Activated T-cell treated with anti-CD3 and anti-CD28 coated beads, Interleukin-2, amount 50 U/mL, for 1 hour (primary cell): ENCODE measurements around the gene NPTN.
"Not testable (repeated sequence)": the region's sequence is repeated elsewhere in the genome, so short reads cannot be mapped to it uniquely, and the experiment has no call there.

Experiments used
- DNase-seq: peaks from one replicate; pipeline ENCODE4 v3.0.0-alpha.2; 2020

The NPTN gene

GRCh38 chr15:73570355-73571032 is 62.7 kb downstream of the NPTN start:
- no peak for DNase-seq

- no peak for DNase-seq
Observed at GRCh38 chr15:73569361-73569760, 63.8 kb downstream of the NPTN start.

DNA sequence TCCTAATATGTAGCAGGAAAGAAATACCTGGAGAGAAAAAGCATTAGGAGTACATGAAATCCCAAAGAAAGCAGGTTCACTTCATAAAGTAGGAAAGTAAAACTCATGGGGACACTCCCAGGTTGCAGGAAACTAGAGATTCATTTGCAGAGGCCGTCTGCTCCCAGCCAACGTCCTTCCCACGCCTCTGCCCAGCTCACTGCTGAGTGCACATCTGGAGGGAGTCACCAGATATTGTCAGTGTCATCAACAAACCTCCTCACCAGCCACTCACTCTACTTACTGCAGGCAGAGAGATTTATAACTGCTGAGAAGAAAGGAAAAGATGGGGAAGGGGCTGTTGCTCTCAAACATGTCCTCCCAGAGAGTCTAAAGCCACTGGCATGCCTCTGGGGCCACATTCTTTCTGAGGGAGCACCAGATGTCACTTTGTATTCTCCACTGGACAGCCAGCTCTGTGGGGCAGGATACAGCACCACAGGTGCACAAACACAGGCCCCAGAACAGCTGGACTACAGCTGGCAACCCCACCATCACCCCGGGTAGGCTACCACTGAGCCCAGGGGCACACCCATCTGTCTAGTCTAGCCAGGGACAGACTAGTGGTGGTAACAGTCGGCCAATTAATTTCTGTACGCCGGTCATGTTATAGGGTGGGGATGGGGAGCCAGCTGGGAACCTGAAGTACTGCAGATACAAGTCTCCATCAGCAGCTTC is 64.5 kb downstream of the NPTN start:
- DNase-seq, result no peak

DNA sequence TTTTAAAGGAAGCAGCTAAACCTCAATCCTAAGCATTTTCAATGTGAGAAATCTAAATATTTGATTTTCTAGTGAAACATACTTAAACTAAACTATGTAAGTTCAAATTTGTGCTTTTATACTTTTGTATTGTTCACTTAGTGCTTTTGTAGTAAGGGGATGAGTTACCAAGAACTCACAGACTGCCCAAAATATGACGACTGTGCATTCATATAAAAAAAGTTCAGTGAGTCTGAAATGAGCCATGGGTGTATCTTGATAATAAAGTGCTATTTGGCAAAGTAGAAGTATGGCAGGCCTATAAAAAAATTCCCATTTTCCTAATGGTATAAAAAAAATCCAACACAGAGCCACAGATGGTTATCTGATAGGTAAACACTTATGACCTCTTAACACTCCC is 66.2 kb downstream of the NPTN start:
- no peak for DNase-seq

GRCh38 chr15:73564255-73564654 is 68.9 kb downstream of the NPTN start:
- DNase-seq, result no peak

GRCh38 chr15:73560501-73561117 is 72.6 kb downstream of the NPTN start:
- no peak for DNase-seq

- no peak for DNase-seq
Observed at GRCh38 chr15:73558529-73558928, 74.7 kb downstream of the NPTN start.

- DNase-seq, result no peak
Observed at GRCh38 chr15:73555080-73555479, 78.1 kb downstream of the NPTN start.

- no peak for DNase-seq
Observed at GRCh38 chr15:73550190-73550589, 83.0 kb downstream of the NPTN start.

DNA sequence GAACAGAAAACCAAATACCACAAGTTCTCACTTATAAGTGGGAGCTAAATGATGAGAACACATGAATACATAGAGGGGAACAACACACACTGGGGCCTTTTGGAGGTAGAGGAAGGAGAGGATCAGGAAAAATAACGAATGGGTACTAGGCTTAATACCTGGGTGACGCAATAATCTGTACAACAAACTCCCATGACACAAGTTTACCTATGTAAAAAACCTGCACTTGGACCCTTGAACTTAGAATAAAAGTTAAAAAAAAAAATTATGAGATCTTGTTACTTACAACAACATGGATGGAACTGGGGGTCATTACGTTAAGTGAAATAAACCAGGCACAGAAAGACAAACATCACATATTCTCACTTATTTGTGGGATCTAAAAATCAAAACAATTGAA is 84.3 kb downstream of the NPTN start:
- DNase-seq, result not testable (repeated sequence)

DNA sequence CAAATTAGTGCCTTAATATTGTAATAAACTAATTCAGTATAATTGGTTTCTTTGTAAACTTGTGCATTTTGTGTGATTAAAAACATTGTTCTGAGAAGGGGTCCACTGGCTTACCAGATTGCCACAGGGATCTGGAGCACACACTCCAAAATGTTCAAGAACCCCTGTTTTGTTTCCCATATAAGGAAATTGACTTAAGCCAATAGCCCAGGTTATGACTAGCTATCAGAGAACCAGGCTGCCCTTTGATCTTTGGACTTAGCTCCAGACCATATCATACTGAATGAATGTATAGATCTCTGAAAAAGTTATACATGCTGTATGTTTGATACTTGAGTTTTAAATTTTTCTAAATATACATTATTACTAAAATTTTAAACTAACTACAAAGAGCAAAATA is 91.7 kb downstream of the NPTN start:
- no peak for DNase-seq

DNA sequence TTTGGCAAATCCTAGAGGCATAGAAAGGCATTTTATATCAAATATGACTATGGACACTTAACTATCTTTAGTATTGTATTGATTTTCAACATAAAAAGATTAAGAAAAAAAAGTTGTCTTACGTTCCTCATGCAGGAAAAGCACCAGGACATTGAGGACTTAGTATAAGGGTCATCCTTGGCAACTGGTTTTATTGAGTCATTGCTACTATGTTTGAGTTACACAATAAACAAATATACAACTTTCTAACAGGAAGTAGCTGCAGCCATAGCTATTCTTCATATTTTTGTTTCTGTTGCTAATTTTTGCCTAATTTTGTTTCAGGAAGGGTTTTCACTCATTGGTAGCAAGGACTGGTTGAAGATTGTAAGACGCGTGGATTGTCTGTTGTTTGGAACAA is 93.0 kb downstream of the NPTN start:
- DNase-seq, result no peak

DNA sequence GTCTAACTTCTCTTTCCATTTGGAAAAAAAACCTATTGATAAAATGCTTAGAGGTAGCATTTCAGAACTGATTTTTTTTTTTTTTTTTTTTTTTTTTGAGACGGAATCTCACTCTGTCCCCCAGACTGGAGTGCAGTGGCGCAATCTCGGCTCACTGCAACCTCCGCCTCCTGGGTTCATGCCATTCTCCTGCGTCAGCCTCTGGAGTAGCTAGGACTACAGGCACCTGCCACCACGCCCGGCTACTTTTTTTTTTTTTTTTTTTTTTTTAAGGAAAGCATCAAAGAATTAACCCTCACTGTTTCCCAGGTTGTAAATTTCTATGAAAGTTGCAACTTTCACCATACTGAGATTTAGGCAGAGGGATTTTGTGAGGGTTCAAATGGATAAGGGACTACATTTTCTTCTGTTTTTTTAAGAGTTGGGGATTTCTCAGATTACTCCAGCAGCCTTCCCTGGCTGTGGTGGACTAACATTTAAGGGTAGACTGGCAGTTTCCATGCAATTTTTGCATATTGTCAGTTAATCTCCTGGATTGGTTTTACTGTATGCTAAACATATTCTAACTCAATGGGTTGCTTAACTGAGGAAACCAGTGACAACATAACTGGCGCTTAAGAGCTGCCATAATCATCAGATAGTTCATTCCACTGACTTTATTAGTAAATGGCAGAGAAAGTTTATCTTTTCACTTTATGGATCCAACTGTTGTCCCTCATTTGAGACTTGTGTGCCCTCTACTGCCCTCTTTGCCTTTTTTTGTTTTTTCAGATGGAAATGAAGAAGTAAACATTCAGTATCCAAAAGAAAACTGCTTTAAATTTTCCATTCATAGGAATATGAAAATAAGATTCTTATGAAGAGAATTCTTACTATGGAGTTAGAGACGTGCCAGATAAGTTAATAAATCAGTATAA is 93.7 kb downstream of the NPTN start:
- no peak for DNase-seq

DNA sequence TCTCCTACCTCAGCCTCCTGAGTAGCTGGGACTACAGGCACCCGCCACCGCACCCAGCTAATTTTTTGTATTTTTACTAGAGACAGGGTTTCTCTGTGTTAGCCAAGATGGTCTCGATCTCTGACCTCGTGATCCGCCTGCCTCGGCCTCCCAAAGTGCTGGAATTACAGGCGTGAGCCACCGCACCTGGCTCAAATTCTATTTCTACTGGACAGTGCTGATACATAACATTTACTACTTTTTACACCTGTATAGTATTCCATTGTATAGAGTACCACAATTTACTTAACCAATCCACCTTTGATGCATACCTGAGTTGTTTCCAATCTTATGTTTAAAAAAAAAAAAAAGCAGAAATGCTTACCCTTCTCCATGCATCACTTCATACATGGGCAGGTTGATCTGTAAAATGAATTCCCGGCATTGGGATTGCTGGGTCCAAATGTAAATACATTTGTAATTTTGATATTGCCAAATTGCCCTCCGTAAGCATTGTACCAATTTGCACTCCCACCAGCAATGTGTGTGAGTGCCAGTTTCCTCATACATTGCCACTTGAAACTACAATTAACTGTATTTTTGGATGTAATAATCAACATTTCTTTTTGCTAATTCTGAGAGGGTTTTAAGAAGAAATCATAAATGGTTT is 94.5 kb downstream of the NPTN start:
- no peak for DNase-seq

DNA sequence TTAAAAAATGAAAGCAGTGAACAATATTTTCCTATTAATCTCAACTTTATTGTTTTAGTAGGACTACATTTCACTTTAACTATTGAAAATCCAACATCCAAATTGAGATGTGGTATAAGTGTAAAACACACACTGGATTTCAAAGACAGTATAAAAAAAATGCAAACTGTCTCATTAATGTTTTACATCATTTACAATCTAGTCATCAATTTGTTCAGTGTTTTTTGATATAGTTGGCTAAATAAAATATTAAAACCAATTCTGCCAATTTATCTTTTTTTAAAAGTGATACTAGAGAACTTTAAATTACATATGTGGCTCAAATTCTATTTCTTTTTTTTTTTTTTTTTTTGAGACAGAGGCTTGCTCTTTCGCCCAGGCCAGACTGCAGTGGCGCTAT is 95.1 kb downstream of the NPTN start:
- DNase-seq, result no peak

GRCh38 chr15:73530649-73531048 is 102.5 kb downstream of the NPTN start:
- no peak for DNase-seq

DNA sequence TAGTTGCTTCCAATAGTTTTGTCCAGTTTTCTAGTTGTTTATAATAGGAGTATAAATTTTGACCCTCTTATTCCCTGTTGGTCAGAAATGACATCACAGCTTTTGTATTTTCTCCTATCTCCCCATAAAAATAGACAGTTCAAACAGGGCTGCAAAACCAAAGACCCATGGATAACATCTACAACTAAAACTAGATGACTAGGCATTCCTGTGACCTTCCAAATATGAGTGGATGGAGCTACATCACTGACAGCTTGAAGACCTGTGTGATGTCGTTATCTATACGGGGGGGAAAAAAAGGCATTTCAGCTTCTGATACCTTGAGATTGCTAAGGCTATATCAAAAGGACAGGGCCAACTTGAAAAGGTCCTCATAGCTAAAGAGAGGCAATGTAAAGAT is 105.6 kb downstream of the NPTN start:
- no peak for DNase-seq

- DNase-seq, result no peak
Observed at GRCh38 chr15:73524919-73525318, 108.3 kb downstream of the NPTN start.

DNA sequence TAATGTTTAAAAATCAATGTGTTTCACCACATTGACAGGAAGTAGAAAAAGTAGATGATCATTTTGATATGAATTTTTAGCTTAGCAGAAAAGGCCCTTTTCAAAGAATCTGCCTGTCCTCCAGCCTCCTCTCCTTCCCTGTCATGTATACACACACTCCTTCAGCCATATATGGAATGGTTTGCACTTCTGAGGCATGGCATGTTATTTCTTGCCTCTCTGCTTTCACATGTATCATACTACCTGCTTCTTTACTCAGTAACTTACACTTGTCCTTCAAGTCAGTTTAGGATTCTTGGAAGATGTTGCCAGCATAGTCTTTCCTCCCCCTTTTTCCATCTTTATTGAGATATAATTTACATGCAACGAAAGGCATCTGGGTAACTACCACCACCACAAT is 111.2 kb downstream of the NPTN start:
- no peak for DNase-seq

- no peak for DNase-seq
Observed at GRCh38 chr15:73518876-73519733, 114.1 kb downstream of the NPTN start.

- no peak for DNase-seq
Observed at GRCh38 chr15:73518180-73518862, 114.9 kb downstream of the NPTN start.
